Dendritic cell treated with granulocyte-macrophage colony-stimulating factor and Interleukin-4, amounts not matched to agents 40 ng/mL and 50 ng/mL, for 4 days (primary cell): ENCODE measurements around the gene NECAB3.
A peak's percentile ranks its signal among the peaks of the same experiment; 100 is the strongest.

Experiments
- H3K27ac Mint-ChIP-seq: one replicate; pipeline ENCODE4 v1.8.0; 2022; ENCODE audit warnings: mild to moderate bottlenecking, mixed read lengths
- H3K27me3 Mint-ChIP-seq: one replicate; pipeline ENCODE4 v1.8.0; 2022; ENCODE audit warnings: mild to moderate bottlenecking, mixed read lengths
- H3K36me3 Mint-ChIP-seq: one replicate; pipeline ENCODE4 v1.8.0; 2022; ENCODE audit warnings: low read depth, mixed read lengths
- H3K4me1 Mint-ChIP-seq: one replicate; pipeline ENCODE4 v1.8.0; 2022; ENCODE audit warnings: low read depth, mixed read lengths
- H3K4me3 Mint-ChIP-seq: one replicate; pipeline ENCODE4 v1.8.0; 2022; ENCODE audit warnings: mild to moderate bottlenecking, moderate library complexity, mixed read lengths
- H3K9me3 Mint-ChIP-seq: one replicate; pipeline ENCODE4 v1.8.0; 2022; ENCODE audit warnings: mixed read lengths
- intact Hi-C: fragments of 100-400 bp; cut with micrococcal nuclease; formaldehyde crosslinking; loops from one replicate; pipeline ENCODE4 v1.15.0; 2022

NECAB3 gene

GRCh38 chr20:33674294-33675135 is at the start of gene NECAB3:
Gene NECAB3, minus strand, starts transcription at chr20:33674428. Its CDS starts 76 bp downstream, at chr20:33674352.
- Mint-ChIP-seq H3K4me1 (peaks cover 45% of the 10 kb centered on the region), H3K27ac (peak within 1 kb of the TSS; percentile 89), H3K4me3 (peak within 1 kb of the TSS; percentile 88), H3K36me3 (peaks cover 36% of the 10 kb centered on the region), H3K9me3 (no peaks in the 10 kb centered on the region), H3K27me3 (peaks cover 5% of the 10 kb centered on the region)
- intact Hi-C loops = loop anchor here (1.0 kb wide), 1 partner anchor 8 kb away; the partner anchor contains the start of gene ACTL10

GRCh38 chr20:33721391-33722140 is 47.3 kb upstream of the NECAB3 start:
- intact Hi-C loops = loop anchor here (2.0 kb wide), 1 partner anchor 35 kb away; the partner anchor contains the start of gene E2F1
- Mint-ChIP-seq H3K4me1 (peaks cover 29% of the 10 kb centered on the region), H3K9me3 (no peaks in the 10 kb centered on the region), H3K4me3 (peak overlapping the region; percentile 2), H3K36me3 (peaks cover 9% of the 10 kb centered on the region), H3K27ac (no peak overlapping the region), H3K27me3 (no peaks in the 10 kb centered on the region)

DNA sequence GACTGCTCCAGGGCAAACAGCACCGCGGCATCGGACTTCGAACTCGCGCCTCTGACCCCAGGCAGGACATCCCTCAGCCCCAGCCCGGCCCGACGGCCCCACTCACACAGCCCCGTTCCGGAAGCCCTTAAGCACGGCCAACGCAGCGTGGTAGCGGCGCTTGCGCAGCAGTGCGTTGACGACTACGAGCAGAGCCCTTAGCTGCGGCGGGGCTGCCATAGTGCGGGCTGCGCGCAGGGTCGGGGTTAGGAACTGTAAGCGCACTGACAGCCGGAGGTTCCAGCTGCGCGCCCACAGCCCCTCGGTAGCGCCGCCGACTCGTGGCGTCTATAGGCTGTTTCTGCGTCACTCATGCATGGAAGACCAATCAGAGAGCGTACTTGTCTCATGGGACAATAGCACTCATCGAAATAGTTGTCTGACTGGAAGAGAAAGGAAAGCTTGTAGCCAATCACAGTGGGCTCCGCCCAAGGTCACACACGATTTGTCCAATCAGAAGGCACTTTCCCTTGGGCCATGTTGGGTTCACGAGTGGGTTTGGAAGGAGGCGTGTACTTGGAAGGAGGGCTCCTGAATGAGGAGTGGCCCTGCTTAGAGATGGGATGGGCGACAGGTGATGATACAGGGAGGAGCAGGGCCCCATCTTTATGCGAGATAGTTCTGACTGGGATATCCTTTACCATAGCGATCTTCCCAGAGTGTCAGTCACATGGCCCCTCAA is 45.9 kb upstream of the NECAB3 start, which contains the start of gene PXMP4:
TSS of gene PXMP4 (minus strand) at position 322 of the 721 bp plus-strand sequence. CDS start at position 219, 103 bp downstream.
- peaks cover 20% of the 10 kb centered on the region for H3K36me3 Mint-ChIP-seq
- H3K9me3 Mint-ChIP-seq = no peaks in the 10 kb centered on the region
- H3K27me3 Mint-ChIP-seq = no peaks in the 10 kb centered on the region
- peak within 1 kb of the TSS; percentile 88 for H3K4me3 Mint-ChIP-seq
- peaks cover 26% of the 10 kb centered on the region for H3K4me1 Mint-ChIP-seq
- H3K27ac Mint-ChIP-seq = peak within 1 kb of the TSS; percentile 75
- intact Hi-C loops = loop anchor here (1.0 to 2.0 kb wide), 2 partner anchors 11 to 33 kb away; partner anchors contain the start of genes E2F1 and ZNF341

DNA sequence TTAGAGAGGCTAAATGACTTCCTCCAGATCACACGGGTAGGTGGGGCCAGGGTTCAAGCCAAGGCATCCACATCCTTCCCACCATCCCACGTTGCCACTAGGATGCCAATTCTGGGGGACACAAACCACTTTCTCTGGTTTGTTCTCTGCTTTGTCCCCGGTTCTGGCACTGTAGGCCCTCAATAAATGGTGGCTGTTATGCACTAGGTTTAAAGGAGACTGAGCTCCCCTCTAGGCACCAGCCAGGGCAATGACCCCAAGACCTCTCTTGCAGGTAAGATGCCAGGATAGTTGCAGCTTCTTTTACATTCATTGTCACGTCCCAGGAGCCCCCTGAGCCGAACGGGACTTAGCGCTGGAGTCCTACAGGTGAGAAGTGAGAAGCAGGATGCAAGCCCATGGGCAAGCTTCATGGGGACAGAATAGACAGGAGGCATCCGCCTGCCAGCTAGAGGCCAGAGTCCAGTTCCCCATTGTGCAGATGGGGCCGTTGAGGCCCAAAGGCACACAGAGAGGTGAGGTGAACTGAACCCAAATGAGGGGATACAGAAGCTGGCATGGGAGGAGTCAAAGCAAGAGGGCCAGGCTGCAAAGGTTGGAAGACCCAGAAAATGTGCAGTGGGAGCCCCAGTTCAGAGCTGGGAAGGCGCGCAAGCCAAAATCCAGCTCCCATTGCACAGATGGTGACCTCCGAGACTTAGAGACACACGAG is 45.2 kb upstream of the NECAB3 start:
- H3K36me3 Mint-ChIP-seq = peaks cover 26% of the 10 kb centered on the region
- H3K27me3 Mint-ChIP-seq = no peaks in the 10 kb centered on the region
- peak overlapping the region; percentile 88 for H3K4me3 Mint-ChIP-seq
- peak overlapping the region; percentile 75 for H3K27ac Mint-ChIP-seq
- no peaks in the 10 kb centered on the region for H3K9me3 Mint-ChIP-seq
- intact Hi-C loops = no loop called here
- peaks cover 26% of the 10 kb centered on the region for H3K4me1 Mint-ChIP-seq

DNA sequence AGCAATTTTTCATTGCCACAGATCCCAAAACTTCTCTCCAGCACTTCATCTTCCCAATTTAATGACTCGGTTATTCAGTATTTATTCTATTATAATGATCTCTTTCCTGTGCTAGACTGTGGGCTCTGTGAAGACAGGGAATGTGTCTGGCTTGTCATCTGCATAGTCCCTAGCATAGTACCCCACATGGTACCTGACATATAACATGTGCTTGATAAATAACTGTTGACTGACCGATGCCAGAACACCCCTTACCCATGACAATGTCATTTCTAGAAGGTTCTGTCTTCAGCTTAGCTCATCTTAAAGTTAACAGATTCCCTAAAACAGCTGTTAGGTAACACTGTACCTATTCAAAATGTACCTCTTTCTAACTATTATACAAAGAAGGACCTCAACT is 42.3 kb upstream of the NECAB3 start:
- H3K9me3 Mint-ChIP-seq = no peaks in the 10 kb centered on the region
- H3K4me3 Mint-ChIP-seq = no peak overlapping the region
- H3K4me1 Mint-ChIP-seq = peaks cover 31% of the 10 kb centered on the region
- no peak overlapping the region for H3K27ac Mint-ChIP-seq
- intact Hi-C loops = no loop called here
- no peaks in the 10 kb centered on the region for H3K27me3 Mint-ChIP-seq
- peaks cover 55% of the 10 kb centered on the region for H3K36me3 Mint-ChIP-seq

GRCh38 chr20:33713865-33714367 is 39.7 kb upstream of the NECAB3 start:
- no peak overlapping the region for H3K4me3 Mint-ChIP-seq
- peaks cover 63% of the 10 kb centered on the region for H3K36me3 Mint-ChIP-seq
- H3K4me1 Mint-ChIP-seq = peaks cover 35% of the 10 kb centered on the region
- H3K9me3 Mint-ChIP-seq = no peaks in the 10 kb centered on the region
- H3K27me3 Mint-ChIP-seq = no peaks in the 10 kb centered on the region
- H3K27ac Mint-ChIP-seq = no peak overlapping the region
- intact Hi-C loops = no loop called here

GRCh38 chr20:33711446-33711738 is 37.2 kb upstream of the NECAB3 start:
- Mint-ChIP-seq H3K36me3 (peaks cover 73% of the 10 kb centered on the region), H3K4me3 (no peak overlapping the region), H3K27me3 (no peaks in the 10 kb centered on the region), H3K9me3 (no peaks in the 10 kb centered on the region), H3K4me1 (peaks cover 25% of the 10 kb centered on the region), H3K27ac (no peak overlapping the region)
- intact Hi-C loops = no loop called here

DNA sequence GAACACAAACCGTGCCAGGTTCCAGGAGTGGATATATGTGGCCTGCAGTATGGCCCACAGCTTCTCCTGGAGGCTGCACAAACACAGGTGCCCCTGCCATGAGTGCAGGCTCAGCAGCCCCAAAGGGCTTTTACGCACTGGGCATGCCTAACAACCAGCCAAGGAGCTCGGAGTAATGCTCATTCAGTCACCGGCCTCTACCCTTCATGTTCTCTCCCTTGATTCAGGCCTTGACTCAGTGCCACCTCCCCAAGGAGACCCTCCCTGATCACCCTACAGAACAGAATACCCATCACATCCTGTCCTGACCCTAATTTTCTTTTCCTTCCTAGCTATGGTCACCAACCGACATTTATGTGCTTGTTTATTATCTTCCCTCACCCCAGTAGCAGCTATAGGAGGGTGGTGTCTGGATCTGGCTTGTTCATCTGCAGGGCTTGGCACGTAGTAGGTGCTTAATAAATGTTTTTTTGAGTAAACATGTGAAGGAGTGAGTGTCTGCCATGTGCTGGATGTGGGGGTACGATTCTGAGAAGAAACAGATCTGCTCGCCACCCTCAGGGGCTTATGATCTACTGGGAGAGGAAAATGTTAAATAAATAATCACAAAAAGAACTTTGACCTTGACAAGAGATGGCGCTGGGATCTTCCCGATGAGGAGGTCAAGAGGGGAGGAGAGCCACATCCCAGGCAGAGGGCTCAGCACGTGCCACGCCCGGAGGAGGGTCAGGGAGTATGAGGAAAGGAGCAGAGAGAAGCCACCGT is 36.6 kb upstream of the NECAB3 start:
- no peak overlapping the region for H3K4me3 Mint-ChIP-seq
- no peak overlapping the region for H3K27ac Mint-ChIP-seq
- no peaks in the 10 kb centered on the region for H3K27me3 Mint-ChIP-seq
- H3K36me3 Mint-ChIP-seq = peaks cover 67% of the 10 kb centered on the region
- no peaks in the 10 kb centered on the region for H3K9me3 Mint-ChIP-seq
- peaks cover 25% of the 10 kb centered on the region for H3K4me1 Mint-ChIP-seq
- intact Hi-C loops = no loop called here

GRCh38 chr20:33709905-33710541 is 35.8 kb upstream of the NECAB3 start:
- Mint-ChIP-seq H3K4me1 (peaks cover 25% of the 10 kb centered on the region), H3K27ac (peak overlapping the region; percentile 24), H3K27me3 (no peaks in the 10 kb centered on the region), H3K4me3 (no peak overlapping the region), H3K36me3 (peaks cover 65% of the 10 kb centered on the region), H3K9me3 (no peaks in the 10 kb centered on the region)
- intact Hi-C loops = no loop called here

GRCh38 chr20:33709398-33709797 is 35.2 kb upstream of the NECAB3 start:
- no peaks in the 10 kb centered on the region for H3K9me3 Mint-ChIP-seq
- no peaks in the 10 kb centered on the region for H3K27me3 Mint-ChIP-seq
- intact Hi-C loops = no loop called here
- peaks cover 63% of the 10 kb centered on the region for H3K36me3 Mint-ChIP-seq
- peaks cover 25% of the 10 kb centered on the region for H3K4me1 Mint-ChIP-seq
- no peak overlapping the region for H3K4me3 Mint-ChIP-seq
- peak overlapping the region; percentile 24 for H3K27ac Mint-ChIP-seq

- Mint-ChIP-seq H3K4me3 (no peak overlapping the region), H3K27me3 (no peaks in the 10 kb centered on the region), H3K9me3 (no peaks in the 10 kb centered on the region), H3K27ac (no peak overlapping the region), H3K36me3 (peaks cover 46% of the 10 kb centered on the region), H3K4me1 (peaks cover 19% of the 10 kb centered on the region)
- intact Hi-C loops = no loop called here
Observed at GRCh38 chr20:33707668-33708067, 33.4 kb upstream of the NECAB3 start.

DNA sequence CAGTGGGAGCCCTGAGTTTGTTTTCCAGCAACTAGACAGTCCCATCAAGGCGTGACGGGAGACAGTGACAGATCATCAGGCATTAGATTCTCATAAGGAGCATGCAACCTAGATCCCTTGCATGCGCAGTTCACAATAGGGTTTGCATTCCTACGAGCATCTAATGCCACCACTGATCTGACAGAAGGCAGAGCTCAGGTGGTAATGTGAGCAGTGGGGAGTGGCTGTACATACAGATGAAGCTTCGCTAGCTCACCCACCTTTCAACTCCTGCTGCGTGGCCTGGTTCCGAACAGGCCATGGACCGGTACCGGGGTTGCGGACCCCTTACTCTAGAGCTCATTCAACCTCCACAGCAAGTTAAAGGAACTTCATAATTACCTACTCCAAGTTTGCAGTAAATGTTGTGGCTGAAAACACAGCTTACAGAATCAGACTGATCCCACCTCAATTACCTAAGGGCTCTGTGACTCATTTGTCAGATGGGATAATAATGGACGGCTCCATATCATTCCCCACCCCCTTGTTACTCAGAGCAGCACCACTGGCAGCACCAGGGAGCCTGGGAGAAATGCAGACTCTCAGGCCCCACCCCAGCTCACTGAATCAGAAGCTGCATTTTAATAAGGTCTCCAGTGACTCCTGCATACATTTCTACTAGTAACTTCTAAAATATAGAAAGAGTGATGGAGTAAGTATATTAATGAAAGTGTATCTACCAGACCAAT is 30.1 kb upstream of the NECAB3 start:
- Mint-ChIP-seq H3K9me3 (peaks cover 8% of the 10 kb centered on the region), H3K4me1 (no peaks in the 10 kb centered on the region), H3K27ac (no peak overlapping the region), H3K27me3 (no peaks in the 10 kb centered on the region), H3K4me3 (no peak overlapping the region), H3K36me3 (peaks cover 18% of the 10 kb centered on the region)
- intact Hi-C loops = no loop called here
